ENCODE results near the gene ACTMAP. TPM values are rescaled to one million over a fixed set of nuclear protein-coding genes. Genes with fewer than 3 reads are reported as not detected.
A peak's percentile ranks its signal among the peaks of the same experiment; 100 is the strongest.
"Not testable (repeated sequence)": the region's sequence is repeated elsewhere in the genome, so short reads cannot be mapped to it uniquely, and the experiment has no call there.

ACTMAP gene
- total RNA-seq, 1 donor from 2014 or later: 6.7 TPM

DNA sequence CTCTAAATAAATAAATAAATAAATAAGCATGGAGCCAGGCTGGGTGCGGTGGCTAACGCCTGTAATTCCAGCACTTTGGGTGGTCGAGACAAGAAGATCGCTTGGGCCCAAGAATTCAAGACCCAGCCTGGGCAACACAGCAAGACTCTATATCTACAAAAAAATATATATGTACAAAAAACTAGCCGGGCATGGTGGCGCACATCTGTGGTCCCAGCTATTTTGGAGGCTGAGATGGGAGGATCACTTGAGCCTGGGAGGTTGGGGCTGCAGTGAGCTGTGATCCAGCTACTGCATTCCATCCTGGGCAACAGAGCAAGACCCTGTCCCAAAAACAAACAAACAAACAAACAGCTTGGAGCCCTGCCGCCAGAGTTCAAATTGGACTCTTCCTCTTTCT, 2.7 kb downstream of the ACTMAP start:
- no peak for ATAC-seq
- intact Hi-C loops (cut with micrococcal nuclease): no loop called here
- no peak for DNase-seq

- intact Hi-C loops (cut with micrococcal nuclease): no loop called here
- DNase-seq: no peak
These were observed 4.9 kb downstream of the ACTMAP start for GRCh38 chr19:40745402-40745780.

DNA sequence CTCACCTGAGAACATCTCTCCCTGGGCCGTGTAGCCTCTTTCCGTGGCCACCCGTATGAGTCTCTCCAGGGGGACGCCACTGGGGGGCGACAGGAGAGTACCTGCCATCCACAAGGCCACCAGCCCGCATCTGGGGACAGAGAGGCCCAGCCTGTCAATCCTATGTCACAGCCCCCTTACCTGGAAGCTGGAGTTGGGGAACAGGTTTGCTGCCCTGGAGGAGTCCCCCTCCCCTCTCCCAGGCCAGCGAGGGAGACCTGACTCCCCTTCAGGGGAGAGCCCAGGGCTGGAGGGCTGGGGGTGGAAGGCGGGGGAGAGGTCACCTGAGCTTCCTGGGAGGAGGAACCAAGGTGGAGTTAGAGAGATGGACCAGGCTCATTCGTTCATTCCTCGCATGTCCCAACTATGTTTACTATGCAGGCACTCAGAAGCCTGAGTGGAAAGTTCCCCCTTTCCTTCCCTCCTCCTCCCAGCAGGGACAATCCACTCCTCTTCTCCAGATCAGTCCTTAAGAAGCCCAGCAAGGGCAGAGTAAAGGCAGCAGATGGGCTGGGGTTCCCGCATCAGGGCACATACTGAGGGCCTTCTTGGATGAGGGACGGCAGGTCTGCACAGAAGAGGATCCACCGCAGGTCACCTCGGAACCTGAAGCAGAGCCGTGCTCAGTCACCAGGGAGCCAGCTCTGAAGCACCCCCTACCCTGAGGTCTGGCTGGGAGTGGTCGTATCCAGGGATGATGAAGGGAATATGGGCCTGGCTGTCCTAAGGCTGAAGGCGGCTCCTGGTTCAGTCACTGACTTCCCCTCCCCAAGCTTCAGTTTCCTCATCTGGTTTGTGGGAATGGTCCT, 5.5 kb downstream of the ACTMAP start:
- intact Hi-C loops (cut with micrococcal nuclease): no loop called here
- DNase-seq: no peak

More at GRCh38 chr19:40745402-40745780, 4.9 kb downstream of the ACTMAP start:
- no peak for ATAC-seq

GRCh38 chr19:40743926-40744325, 6.4 kb downstream of the ACTMAP start:
- DNase-seq (no peak), ATAC-seq (no peak)
- intact Hi-C loops (cut with micrococcal nuclease): no loop called here

More for the DNA sequence above, 5.5 kb downstream of the ACTMAP start:
- ATAC-seq: no peak

GRCh38 chr19:40742886-40743285, 7.4 kb downstream of the ACTMAP start:
- intact Hi-C loops (cut with micrococcal nuclease): no loop called here
- ATAC-seq: no peak
- DNase-seq: no peak

DNA sequence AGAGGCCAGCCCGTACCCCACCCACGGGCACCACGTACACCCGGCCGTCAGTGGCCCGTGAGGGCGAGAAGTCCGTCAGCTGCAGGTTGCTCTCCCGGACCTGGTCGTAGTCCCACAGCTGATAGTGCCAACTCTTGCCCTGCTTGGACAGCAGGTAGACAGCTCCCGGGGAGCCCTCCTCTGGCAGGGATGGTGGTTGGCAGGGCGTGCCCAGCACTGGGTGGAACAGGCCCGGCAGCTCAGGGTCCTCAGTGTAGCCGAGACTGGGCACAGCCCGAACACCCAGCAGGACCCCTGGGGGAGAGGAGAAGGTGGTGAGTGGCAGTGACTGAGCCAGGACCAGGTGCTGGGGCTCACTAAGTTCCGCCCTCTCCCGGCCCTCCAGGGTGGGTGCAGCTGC, 7.8 kb downstream of the ACTMAP start:
- intact Hi-C loops (cut with micrococcal nuclease): no loop called here
- ATAC-seq (no peak), DNase-seq (no peak)

- ATAC-seq: no peak
- DNase-seq: no peak
- intact Hi-C loops (cut with micrococcal nuclease): no loop called here
These were observed 8.5 kb downstream of the ACTMAP start for GRCh38 chr19:40741527-40742390.

- ATAC-seq (peak; percentile 82), DNase-seq (peak; percentile 68)
- intact Hi-C loops (cut with micrococcal nuclease): no loop called here
These were observed 9.5 kb downstream of the ACTMAP start for GRCh38 chr19:40740747-40741146.

GRCh38 chr19:40739871-40740703, 10.2 kb downstream of the ACTMAP start:
- peak; percentile 7 for ATAC-seq
- DNase-seq: no peak
- intact Hi-C loops (cut with micrococcal nuclease): no loop called here

DNA sequence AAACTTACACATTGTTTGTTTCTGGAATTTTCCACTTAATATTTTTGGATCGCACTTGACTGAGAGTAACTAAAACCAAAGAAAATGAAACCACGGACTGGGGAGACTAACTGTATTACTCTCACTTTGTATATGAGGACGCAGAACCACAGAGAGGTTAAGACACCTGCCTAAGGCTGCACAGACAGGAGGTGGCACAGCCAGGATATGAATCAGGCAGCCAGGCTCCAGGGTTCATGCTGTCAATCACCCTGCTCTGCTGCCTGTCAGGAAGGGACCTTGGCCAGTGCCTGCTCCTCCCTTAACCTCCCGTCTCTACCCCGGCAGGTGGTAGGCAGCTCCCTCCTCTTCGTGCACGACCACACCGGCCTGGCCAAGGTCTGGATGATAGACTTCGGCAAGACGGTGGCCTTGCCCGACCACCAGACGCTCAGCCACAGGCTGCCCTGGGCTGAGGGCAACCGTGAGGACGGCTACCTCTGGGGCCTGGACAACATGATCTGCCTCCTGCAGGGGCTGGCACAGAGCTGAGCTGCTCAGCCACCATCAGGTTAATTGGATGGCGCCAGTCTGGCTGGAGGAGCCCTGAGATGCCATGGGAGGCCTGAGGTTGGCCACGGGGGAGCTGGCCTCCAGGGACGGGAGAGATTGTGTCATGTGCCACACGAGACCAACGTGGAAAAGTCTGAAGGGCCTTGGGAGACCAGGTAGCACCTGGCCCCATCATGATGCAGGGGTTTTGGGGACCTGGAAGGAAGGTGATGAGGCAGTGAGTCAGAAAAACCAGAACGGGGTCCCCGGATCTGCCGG, 11.0 kb downstream of the ACTMAP start:
- intact Hi-C loops (cut with micrococcal nuclease): no loop called here
- DNase-seq (no peak), ATAC-seq (no peak)

GRCh38 chr19:40737102-40737644, 13.1 kb downstream of the ACTMAP start:
- intact Hi-C loops (cut with micrococcal nuclease): no loop called here
- ATAC-seq: peak; percentile 28
- DNase-seq: no peak

GRCh38 chr19:40736661-40737060, 13.6 kb downstream of the ACTMAP start:
- intact Hi-C loops (cut with micrococcal nuclease): no loop called here
- DNase-seq: no peak
- ATAC-seq: no peak

DNA sequence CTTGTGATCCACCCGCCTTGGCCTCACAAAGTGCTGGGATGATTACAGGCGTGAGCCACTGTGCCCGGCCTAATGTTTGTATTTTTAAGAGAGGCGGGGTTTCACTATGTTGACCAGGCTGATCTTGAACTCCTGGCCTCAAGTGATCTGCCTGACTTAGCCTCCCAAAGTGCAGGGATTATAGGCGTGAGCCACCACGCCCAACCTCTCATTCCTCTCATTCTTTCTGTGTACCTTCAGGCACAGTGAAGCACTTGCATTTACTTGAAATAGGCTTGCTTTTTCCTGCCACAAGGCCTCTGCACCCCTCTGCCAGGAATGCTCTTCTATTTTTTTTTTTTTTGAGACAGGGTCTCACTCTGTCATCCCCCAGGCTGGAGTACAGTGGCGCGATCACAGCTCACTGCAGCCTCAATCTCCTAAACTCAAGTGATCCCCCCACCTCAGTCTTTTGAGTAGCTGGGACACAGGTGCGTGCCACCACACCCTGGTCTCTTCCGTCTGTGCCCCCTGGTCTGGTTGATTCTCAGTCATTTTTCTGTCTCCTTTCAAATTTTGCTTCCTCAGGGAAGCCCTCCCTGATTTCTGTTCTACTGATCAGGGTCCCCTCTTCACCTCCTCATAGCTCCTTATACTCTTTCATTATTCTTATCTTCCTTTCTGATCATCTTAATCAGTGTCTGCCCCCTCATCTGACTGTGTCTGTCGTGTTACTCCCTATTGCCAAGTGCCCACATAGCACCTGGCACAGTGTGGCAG, 15.1 kb downstream of the ACTMAP start:
- DNase-seq (no peak), ATAC-seq (no peak)
- intact Hi-C loops (cut with micrococcal nuclease): no loop called here

- DNase-seq (no peak), ATAC-seq (no peak)
- intact Hi-C loops (cut with micrococcal nuclease): no loop called here
These were observed 17.1 kb downstream of the ACTMAP start for GRCh38 chr19:40733149-40733548.

DNA sequence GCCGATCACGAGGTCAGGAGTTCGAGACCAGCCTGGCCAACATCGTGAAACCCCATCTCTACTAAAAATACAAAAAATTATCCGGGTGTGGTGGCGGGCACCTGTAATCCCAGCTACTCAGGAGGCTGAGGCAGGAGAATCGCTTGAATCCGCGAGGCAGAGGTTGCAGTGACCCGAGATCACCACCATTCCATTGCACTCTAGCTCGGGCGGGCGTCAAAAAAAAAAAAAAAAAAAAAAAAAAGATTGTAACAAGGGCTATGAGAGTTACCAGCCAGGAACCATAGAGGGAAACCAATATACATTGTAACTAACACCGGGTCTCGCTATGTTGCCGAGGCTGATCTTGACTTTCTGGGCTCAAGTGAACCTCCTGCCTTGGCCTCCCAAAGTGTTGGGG, 18.0 kb downstream of the ACTMAP start:
- intact Hi-C loops (cut with micrococcal nuclease); DNase-seq; ATAC-seq: not testable (repeated sequence)

DNA sequence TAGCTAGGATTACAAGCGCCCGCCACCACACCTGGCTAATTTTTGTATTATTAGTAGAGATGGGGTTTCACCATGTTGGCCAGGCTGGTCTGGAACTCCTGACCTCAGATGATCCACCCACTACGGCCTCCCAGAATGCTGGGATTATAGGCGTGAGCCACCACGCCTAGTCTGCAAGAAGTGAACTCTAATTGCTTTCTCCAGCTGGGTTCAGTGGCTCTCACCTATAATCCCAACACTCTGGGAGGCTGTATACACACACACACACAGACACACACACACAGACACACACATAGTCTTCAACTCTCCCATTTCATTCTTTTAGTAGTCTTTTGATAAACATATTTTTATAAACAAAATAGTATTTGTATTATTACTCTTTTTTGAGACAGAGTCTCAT, 20.2 kb downstream of the ACTMAP start:
- intact Hi-C loops (cut with micrococcal nuclease); DNase-seq; ATAC-seq: not testable (repeated sequence)

DNA sequence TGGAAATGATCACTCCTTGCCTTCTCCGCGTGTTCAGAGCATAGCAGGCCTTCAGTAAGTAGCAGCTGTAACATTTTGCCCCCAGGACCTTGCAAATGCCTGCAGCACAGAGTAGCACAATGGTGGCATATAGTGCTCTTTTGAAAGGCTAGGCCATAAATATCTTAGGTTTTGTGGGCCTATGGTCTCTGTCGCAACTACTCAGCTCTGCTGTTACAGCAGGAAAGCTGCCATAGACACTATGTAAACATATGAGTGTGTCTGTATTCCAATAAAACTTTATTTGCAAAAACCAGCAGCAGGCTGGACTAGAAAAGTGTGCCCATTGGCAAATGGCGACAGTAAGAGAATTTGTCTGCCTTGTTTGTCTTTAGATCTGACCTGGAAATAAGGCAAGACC, 24.0 kb downstream of the ACTMAP start:
- no peak for DNase-seq
- intact Hi-C loops (cut with micrococcal nuclease): no loop called here
- ATAC-seq: no peak

DNA sequence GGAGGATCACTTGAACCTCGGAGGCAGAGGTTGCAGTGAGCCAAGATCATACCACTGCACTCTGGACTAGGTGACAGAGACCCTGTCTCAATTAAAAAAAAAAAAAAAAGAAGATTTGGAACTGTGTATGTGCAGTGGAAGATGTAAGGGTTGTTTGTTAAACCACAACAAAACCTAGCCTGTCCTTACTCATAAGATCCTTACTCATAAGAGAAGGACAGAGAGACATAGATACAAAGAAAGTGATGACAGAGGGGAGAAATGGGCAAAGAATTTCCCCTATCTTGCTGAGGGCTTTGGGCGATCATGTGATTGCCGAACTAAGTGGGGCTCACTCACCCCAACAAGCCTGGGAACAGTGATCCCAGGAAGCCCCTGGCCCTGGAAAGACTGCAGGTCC, 25.4 kb downstream of the ACTMAP start:
- intact Hi-C loops (cut with micrococcal nuclease): no loop called here
- ATAC-seq (no peak), DNase-seq (no peak)

All from left ventricle myocardium superior (tissue), 1 donor.